Liver (tissue), 9 donors: Measurements from ENCODE around the gene DNASE2. TPM values are rescaled to one million over a fixed set of nuclear protein-coding genes. Genes with fewer than 3 reads are reported as not detected.

Source experiments
- DNase-seq: peaks from one replicate; pipeline ENCODE4 v3.0.0-alpha.2; 2017; ENCODE audit warnings: low spot score
- H3K27ac ChIP-seq, 2 donors: one replicate each; pipeline ENCODE4 v1.7.0; 2013; ENCODE audit warnings: inconsistent platforms in 2 of 2, low read length in 2 of 2, control low read depth in 1 of 2, low read depth in 1 of 2, mild to moderate bottlenecking in 1 of 2
- H3K27me3 ChIP-seq, 4 donors: one replicate each; pipeline versions ENCODE4 v1.6.1 to v1.7.0; 2013; ENCODE audit warnings: low read length in 3 of 4, inconsistent platforms in 1 of 4, mild to moderate bottlenecking in 1 of 4, moderate library complexity in 1 of 4; ENCODE audit not compliant: control insufficient read depth in 4 of 4, insufficient read depth in 4 of 4
- H3K36me3 ChIP-seq, 4 donors: one replicate each; pipeline versions ENCODE4 v1.6.1 to v1.7.0; 2013; ENCODE audit warnings: low read length in 3 of 4, mild to moderate bottlenecking in 3 of 4, low read depth in 1 of 4, moderate library complexity in 1 of 4; ENCODE audit not compliant: control insufficient read depth in 4 of 4, insufficient read depth in 3 of 4
- H3K4me1 ChIP-seq, 4 donors: one replicate each; pipeline versions ENCODE4 v1.6.1 to v1.7.0; 2013; ENCODE audit warnings: low read length in 3 of 4, mild to moderate bottlenecking in 3 of 4, moderate library complexity in 1 of 4; ENCODE audit not compliant: control insufficient read depth in 4 of 4, insufficient read depth in 4 of 4
- H3K4me3 ChIP-seq, 3 donors: one replicate each; pipeline versions ENCODE4 v1.6.1 to v1.7.0; 2013; ENCODE audit warnings: low read length in 3 of 3, control low read depth in 1 of 3, low read depth in 1 of 3, mild to moderate bottlenecking in 1 of 3
- H3K9ac ChIP-seq, 2 donors: one replicate each; pipeline ENCODE4 v1.7.0; 2013; ENCODE audit warnings: low read length in 2 of 2, mild to moderate bottlenecking in 2 of 2, moderate library complexity in 2 of 2, control low read depth in 1 of 2, low read depth in 1 of 2
- H3K9me3 ChIP-seq, 4 donors: one replicate each; pipeline versions ENCODE4 v1.6.1 to v1.7.0; 2013; ENCODE audit warnings: low read length in 3 of 4; ENCODE audit not compliant: control insufficient read depth in 4 of 4
- CTCF ChIP-seq: fragments of 150-350 bp; IDR thresholded peaks from 2 replicates; pipeline ENCODE4 v1.5.1; 2017; ENCODE audit warnings: improper control_type of control experiment, low read depth, low read length; ENCODE audit not compliant: missing input control
- EGR1 ChIP-seq, 2 donors: IDR thresholded peaks; 2 replicates each; pipeline ENCODE4 v1.6.1; 2016 to 2018; ENCODE audit warnings: antibody characterized with exemption in 2 of 2, low read depth in 2 of 2
- FOXA1 ChIP-seq: IDR thresholded peaks from 2 replicates; pipeline ENCODE4 v1.6.1; 2016; ENCODE audit warnings: antibody characterized with exemption
- FOXA2 ChIP-seq: IDR thresholded peaks from 2 replicates; pipeline ENCODE4 v1.6.1; 2016; ENCODE audit warnings: antibody characterized with exemption
- HNF4A ChIP-seq, 2 donors: conservative IDR thresholded peaks; 2 replicates each; pipeline ENCODE4 v1.6.1; 2016; ENCODE audit warnings: antibody characterized with exemption in 2 of 2, mild to moderate bottlenecking in 2 of 2
- JUND ChIP-seq, 2 donors: IDR thresholded peaks; 2 replicates each; pipeline ENCODE4 v1.6.1; 2016; ENCODE audit warnings: antibody characterized with exemption in 2 of 2
- NR2F2 ChIP-seq: IDR thresholded peaks from 2 replicates; pipeline ENCODE4 v1.6.1; 2016; ENCODE audit warnings: antibody characterized with exemption
- RAD21 ChIP-seq, 2 donors: IDR thresholded peaks; 2 replicates each; pipeline ENCODE4 v1.6.1; 2016; ENCODE audit warnings: antibody characterized with exemption in 2 of 2, mild to moderate bottlenecking in 2 of 2
- REST ChIP-seq: IDR thresholded peaks from 2 replicates; pipeline ENCODE4 v1.6.1; 2016; ENCODE audit warnings: antibody characterized with exemption, mild to moderate bottlenecking
- SP1 ChIP-seq: IDR thresholded peaks from 2 replicates; pipeline ENCODE4 v1.6.1; 2018; ENCODE audit warnings: antibody characterized with exemption, mild to moderate bottlenecking
- TAF1 ChIP-seq: conservative IDR thresholded peaks from 2 replicates; pipeline ENCODE4 v1.6.1; 2016; ENCODE audit warnings: antibody characterized with exemption, mild to moderate bottlenecking
- YY1 ChIP-seq: IDR thresholded peaks from 2 replicates; pipeline ENCODE4 v1.6.1; 2016; ENCODE audit warnings: antibody characterized with exemption, mild to moderate bottlenecking
- ZBTB33 ChIP-seq: IDR thresholded peaks from 2 replicates; pipeline ENCODE4 v1.6.1; 2016; ENCODE audit warnings: antibody characterized with exemption
- WGBS: extraction: QIAGEN DNeasy Blood & Tissue Kit; methylation state at CpG from one replicate; pipeline ENCODE4 v1.1.7; 2013; 5-methylcytosine and 5-hydroxymethylcytosine counted together
- polyA plus RNA-seq, 2 donors: library from polyadenylated mRNA; stranded (reverse) in 1 of 2; unstranded in 1 of 2; fragments of 200-250 nt in 1 of 2; fragments of >200 nt in 1 of 2; fragmentation: Nextera tagmentation in 1 of 2; extraction: Ambion mirVana in 1 of 2; gene quantifications; one replicate each; pipeline versions ENCODE4 v1.2.1 to v1.2.3, GENCODE V29; 2013 to 2015
- total RNA-seq, 2 donors: library from RNA; depleted of rRNA; stranded (reverse); fragments of >200 nt; gene quantifications; one replicate each; pipeline ENCODE4 v1.2.3, GENCODE V29; 2014
- donor health status: healthy.
- donor health status: healthy.
- donor health status: healthy.
- donor health status: healthy.
- donor health status: healthy.

Gene DNASE2
- total and polyA plus RNA-seq, 4 donors = 11.3 to 18.4 (median 12.8) TPM

- 95% methylated on average over 3 of the region's 3 CpGs for WGBS
- H3K36me3 ChIP-seq = no peaks in the 10 kb centered on the region
- no peak overlapping the region for H3K4me3 ChIP-seq
- no peak for DNase-seq
- H3K9me3 ChIP-seq = peaks cover 5 to 21% (median 12%) of the 10 kb centered on the region in 4 donors
- peaks cover 0 to 6% (median 0%) of the 10 kb centered on the region in 4 donors for H3K27me3 ChIP-seq
- peaks cover 2 to 23% (median 9%) of the 10 kb centered on the region in 4 donors for H3K4me1 ChIP-seq
- TF ChIP-seq YY1 = no peak
- no peak for TF ChIP-seq JUND (IDR thresholded peaks at IDR 0.05)
- no peak for TF ChIP-seq NR2F2
- no peak for TF ChIP-seq CTCF
- no peak for TF ChIP-seq HNF4A (conservative IDR thresholded peaks at IDR 0.05)
- TF ChIP-seq TAF1 = no peak
- TF ChIP-seq RAD21 (IDR thresholded peaks at IDR 0.05) = no peak
- H3K9ac ChIP-seq = no peak overlapping the region
- no peak overlapping the region for H3K27ac ChIP-seq
These were observed 3.0 kb upstream of the DNASE2 start for GRCh38 chr19:12884202-12884601.

- Histone ChIP-seq H3K9ac (no peak overlapping the region), H3K4me1 (peaks cover 2 to 23% (median 9%) of the 10 kb centered on the region in 4 donors), H3K4me3 (no peak overlapping the region), H3K27ac (no peak overlapping the region), H3K9me3 (peaks cover 5 to 21% (median 12%) of the 10 kb centered on the region in 4 donors), H3K36me3 (peaks cover 0 to 5% (median 2%) of the 10 kb centered on the region in 4 donors), H3K27me3 (peaks cover 0 to 6% (median 0%) of the 10 kb centered on the region in 4 donors)
- WGBS = 86% methylated on average over 3 of the region's 3 CpGs
- TF ChIP-seq SP1 (no peak), REST (no peak), ZBTB33 (no peak), RAD21 (IDR thresholded peaks at IDR 0.05) (no peak), FOXA1 (no peak), FOXA2 (no peak), CTCF (no peak), NR2F2 (no peak), EGR1 (IDR thresholded peaks at IDR 0.05; ENCODE audit: low read depth in 2 of 2) (no peak)
- no peak for DNase-seq
These were observed 1.3 kb upstream of the DNASE2 start for GRCh38 chr19:12882589-12882988.
